ENCODE results near the gene ARID1B.

ARID1B gene

GRCh38 chr6:156992020-156992804 lies 215.0 kb downstream of the ARID1B start:
- in situ Hi-C loops (cut with MboI; ENCODE audit: low pct_unique_long_range_greater_than_20kb, low sequenced_read_pairs) = no loop called here
- DNase-seq = no peak

DNA sequence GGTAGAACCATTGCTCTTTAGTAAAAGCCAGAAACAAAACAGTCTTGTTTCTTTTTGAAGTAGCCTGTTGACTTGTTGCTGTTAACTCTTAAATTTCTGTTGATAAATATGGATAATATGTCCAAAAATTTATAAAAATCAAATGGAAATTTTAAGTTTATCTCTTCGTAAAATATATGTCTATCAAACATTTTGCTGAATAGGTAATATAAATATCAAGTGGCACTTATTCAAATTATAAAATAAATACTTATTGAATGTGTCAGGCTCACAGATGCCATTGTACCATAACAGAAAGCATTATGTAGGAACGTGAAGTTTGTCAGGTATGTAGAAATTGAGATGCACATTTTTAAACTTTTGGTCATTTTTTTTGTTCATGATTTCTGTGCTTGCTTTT lies 216.5 kb downstream of the ARID1B start:
- in situ Hi-C loops (cut with MboI; ENCODE audit: low pct_unique_long_range_greater_than_20kb, low sequenced_read_pairs) = no loop called here
- no peak for DNase-seq

DNA sequence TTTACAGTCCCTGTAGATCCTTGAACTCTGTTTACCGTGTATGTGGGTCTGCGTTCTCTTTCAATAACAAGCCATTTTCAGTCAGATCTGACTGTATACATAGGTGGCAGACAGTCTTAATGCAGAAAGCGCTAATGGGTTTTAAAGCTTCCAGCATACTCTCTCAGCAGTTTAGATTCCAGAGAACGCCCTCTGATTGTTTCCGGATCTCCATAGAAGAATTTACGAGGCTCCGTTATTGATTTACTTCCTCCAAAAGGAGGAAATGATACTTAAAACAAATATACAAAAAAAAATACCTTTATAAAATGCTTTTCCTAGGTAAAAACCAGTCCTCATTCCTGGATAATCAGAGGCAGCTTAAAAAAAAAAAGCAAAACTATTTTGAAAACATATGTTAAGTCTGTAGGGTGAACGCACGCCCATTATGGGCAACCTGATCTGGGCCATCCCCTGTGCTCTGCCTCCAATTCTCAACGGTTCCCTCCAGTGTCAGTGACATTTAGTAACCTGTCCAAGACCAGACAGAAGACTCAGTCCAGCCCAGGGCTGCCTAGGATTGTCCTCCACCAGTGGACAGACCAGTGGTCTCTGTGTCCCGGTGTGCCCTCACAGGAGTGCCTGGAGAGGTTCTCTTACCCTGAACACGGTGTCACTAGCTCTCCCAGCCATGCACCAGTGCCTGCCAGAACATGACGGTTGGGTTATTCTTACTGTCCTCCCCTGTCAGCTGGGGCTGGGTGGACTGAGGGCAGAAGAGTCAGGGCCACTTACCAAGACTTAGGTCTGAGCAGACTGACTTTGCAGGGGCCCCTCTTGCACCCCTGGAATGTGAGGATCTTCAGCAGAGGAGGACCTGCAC lies 217.3 kb downstream of the ARID1B start:
- in situ Hi-C loops (cut with MboI; ENCODE audit: low pct_unique_long_range_greater_than_20kb, low sequenced_read_pairs) = no loop called here
- DNase-seq = peak; percentile 30

DNA sequence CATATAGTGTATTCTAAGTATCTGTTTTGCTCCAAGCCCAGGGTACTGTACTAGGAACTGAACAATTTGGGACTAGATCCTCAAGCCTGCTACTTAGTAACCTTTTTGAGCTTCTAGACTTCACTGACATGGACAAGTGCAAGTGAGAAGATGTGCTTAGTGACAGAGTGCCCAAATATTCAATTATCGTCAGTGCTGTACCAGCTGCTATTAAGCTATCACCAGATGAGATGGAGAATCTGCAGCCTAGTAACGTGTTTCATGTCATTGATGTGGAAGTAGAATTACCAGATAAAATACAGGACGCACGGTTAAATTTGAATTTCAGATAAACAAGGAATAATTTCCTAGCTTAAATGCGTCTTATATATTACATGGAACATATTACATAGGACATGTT lies 218.3 kb downstream of the ARID1B start:
- in situ Hi-C loops (cut with MboI; ENCODE audit: low pct_unique_long_range_greater_than_20kb, low sequenced_read_pairs) = no loop called here
- DNase-seq = no peak

GRCh38 chr6:156996265-156996664 lies 219.1 kb downstream of the ARID1B start:
- no peak for DNase-seq
- in situ Hi-C loops (cut with MboI; ENCODE audit: low pct_unique_long_range_greater_than_20kb, low sequenced_read_pairs) = no loop called here

DNA sequence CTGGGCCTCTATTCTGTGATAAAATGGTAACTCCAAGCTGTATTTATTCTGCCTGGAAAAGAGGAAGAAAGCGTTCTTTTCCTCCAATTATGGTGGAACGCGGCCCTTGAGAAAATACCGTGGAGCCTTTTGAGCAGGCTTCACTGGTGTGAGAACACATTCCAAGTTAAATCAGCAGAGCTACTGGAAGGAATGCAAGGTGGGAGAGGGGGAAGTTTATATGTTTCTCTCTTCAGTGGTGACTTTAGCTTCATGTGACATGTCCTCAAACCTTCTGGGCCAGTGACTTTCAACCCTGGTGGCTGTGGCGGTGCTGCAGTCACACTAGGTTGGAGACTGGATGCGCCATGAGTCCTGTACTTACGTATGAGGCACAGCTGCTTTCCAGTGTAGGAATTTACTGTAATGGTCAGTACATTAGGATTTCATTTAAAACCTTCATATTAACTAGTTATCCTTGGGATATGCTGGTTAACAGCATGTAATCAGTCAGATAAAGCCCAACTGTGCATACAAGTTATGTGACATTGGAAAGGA lies 221.7 kb downstream of the ARID1B start:
- in situ Hi-C loops (cut with MboI; ENCODE audit: low pct_unique_long_range_greater_than_20kb, low sequenced_read_pairs) = no loop called here
- DNase-seq = no peak

DNA sequence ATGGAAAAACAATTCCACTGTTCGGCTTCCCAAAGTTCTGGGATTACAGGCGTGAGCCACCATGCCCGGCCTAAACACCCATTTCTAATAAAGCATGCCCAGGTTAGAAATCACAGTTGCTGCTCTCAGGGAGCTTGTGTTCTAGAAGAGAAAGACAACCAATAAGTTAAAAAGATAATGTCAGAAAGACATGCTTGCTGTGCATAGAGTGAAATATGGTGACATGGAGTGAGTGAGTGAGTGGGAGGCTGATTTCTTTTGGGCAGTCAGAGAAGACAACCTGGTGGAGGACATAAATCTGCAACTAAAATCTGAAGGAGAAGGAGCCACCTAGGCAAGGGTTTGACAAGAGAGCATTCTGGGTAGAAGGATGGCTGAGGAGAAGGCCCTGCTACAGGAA lies 222.6 kb downstream of the ARID1B start:
- in situ Hi-C loops (cut with MboI; ENCODE audit: low pct_unique_long_range_greater_than_20kb, low sequenced_read_pairs) = no loop called here
- no peak for DNase-seq

DNA sequence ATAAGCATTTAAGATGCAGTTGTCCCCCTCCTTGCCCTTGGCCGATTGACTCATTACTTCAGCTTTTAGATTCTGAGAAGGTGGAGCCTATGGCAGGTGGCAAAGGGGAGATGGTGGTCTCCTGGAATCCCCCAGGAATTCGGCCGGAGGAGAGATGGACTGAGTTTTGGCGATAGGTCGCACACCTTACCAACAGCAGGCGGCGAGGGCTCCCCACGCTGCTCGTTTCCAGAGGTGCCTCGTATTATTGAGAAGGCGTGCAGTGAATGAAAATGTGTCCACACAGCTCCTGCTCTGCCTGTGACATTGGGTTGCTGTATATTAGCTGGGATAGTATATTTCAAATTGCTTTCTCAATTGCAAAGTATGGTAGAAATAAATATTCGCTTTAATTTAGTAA lies 224.5 kb downstream of the ARID1B start:
- in situ Hi-C loops (cut with MboI; ENCODE audit: low pct_unique_long_range_greater_than_20kb, low sequenced_read_pairs) = no loop called here
- DNase-seq = no peak

GRCh38 chr6:157002774-157003173 lies 225.6 kb downstream of the ARID1B start:
- in situ Hi-C loops (cut with MboI; ENCODE audit: low pct_unique_long_range_greater_than_20kb, low sequenced_read_pairs) = no loop called here
- no peak for DNase-seq

GRCh38 chr6:157005940-157006339 lies 228.8 kb downstream of the ARID1B start:
- in situ Hi-C loops (cut with MboI; ENCODE audit: low pct_unique_long_range_greater_than_20kb, low sequenced_read_pairs) = no loop called here
- DNase-seq = no peak

GRCh38 chr6:157008568-157008967 lies 231.4 kb downstream of the ARID1B start:
- in situ Hi-C loops (cut with MboI; ENCODE audit: low pct_unique_long_range_greater_than_20kb, low sequenced_read_pairs) = no loop called here
- no peak for DNase-seq

DNA sequence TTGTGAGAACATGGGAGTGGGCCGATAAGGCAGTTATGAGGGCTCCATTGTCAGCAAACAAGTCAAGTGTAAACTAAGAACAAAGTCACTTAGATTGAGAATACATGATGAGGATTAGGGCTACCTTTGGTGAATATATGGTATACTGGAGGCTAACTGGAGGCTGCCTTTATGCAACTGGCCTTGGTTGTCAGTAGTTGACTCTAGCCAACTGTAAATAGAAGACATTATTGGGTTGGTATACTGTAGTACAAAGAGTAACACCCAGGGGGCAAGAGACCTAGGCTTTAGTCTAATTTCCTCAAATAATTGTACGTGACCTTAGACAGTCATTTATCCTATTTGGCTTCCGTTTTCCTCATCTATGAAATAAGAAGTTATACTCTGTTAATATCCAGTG lies 235.2 kb downstream of the ARID1B start:
- no peak for DNase-seq
- in situ Hi-C loops (cut with MboI; ENCODE audit: low pct_unique_long_range_greater_than_20kb, low sequenced_read_pairs) = no loop called here

- in situ Hi-C loops (cut with MboI; ENCODE audit: low pct_unique_long_range_greater_than_20kb, low sequenced_read_pairs) = no loop called here
- DNase-seq = no peak
These were observed 236.6 kb downstream of the ARID1B start for GRCh38 chr6:157013649-157014304.

- in situ Hi-C loops (cut with MboI; ENCODE audit: low pct_unique_long_range_greater_than_20kb, low sequenced_read_pairs) = no loop called here
- no peak for DNase-seq
These were observed 237.7 kb downstream of the ARID1B start for GRCh38 chr6:157014871-157015270.

GRCh38 chr6:157017022-157017421 lies 239.8 kb downstream of the ARID1B start:
- in situ Hi-C loops (cut with MboI; ENCODE audit: low pct_unique_long_range_greater_than_20kb, low sequenced_read_pairs) = no loop called here
- no peak for DNase-seq

DNA sequence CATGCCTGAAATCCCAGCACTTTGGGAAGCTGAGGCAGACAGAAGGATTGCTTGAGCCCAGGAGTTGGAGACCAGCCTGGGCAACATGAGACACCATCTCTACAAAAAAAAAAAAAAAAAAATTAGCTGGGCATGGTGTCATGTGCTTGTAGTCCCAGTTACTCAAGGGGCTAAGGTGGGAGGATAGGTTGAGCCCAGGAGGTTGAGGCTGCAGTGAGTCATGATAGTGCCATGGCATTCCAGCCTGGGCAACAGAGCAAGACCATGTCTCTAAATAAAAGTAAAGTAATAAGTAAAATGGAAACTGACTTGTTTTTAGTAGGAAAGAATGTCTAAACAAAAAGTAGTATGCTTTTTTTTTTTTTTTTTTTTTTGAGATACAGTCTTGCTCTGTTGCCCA lies 240.7 kb downstream of the ARID1B start:
- DNase-seq = no peak
- in situ Hi-C loops (cut with MboI; ENCODE audit: low pct_unique_long_range_greater_than_20kb, low sequenced_read_pairs) = no loop called here

DNA sequence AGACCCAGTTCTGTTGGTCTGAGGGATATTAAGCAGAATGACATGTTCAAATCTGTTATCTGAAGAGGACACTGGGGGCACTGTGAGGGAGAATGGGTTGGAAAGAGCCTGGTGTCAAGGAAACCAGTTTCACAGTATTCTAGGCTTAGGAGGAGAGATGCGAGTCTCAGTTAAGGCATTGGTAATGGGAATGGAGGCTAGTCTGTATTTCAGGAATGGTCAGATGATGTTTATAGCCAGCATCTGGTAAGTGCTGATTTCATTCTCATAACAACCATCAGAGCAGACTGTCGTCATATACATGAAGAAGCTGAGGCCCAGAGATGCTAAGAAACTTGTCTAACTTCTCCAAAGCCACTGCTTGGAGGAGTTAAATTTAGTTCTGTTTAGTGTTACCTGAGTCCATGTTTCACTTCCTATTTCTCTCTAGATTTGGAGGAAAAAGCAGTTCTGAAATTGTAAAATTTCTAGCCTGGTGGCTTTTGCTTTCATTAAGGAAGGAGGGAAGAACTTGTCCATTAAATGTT lies 242.0 kb downstream of the ARID1B start:
- DNase-seq = peak; percentile 44
- in situ Hi-C loops (cut with MboI; ENCODE audit: low pct_unique_long_range_greater_than_20kb, low sequenced_read_pairs) = no loop called here

DNA sequence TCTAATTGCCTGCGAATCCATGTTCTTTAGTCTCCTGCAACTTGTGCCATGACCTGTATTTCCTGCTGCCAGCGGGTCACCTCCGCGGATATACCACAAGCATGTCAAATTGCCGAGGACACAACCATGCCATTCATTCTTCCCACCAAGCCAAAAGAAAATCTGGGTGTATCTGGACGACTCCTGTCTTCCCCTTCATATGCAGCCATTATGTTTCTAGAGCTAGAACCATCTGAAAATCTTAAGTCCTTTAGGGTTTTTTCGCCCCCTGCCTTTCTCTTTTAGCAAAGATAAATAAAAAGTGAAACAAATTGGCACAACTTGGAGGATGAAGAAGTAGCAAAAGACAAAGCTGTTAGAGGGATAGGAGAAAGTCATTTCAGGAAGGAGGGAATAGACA lies 242.6 kb downstream of the ARID1B start:
- DNase-seq = no peak
- in situ Hi-C loops (cut with MboI; ENCODE audit: low pct_unique_long_range_greater_than_20kb, low sequenced_read_pairs) = no loop called here

- no peak for DNase-seq
- in situ Hi-C loops (cut with MboI; ENCODE audit: low pct_unique_long_range_greater_than_20kb, low sequenced_read_pairs) = no loop called here
These were observed 243.2 kb downstream of the ARID1B start for GRCh38 chr6:157020398-157020797.
